CD8-positive, alpha-beta memory T cell (primary cell): ENCODE measurements around the gene PBX3. TPM values are rescaled to one million over a fixed set of nuclear protein-coding genes. Genes with fewer than 3 reads are reported as not detected.

ENCODE experiments used
- CTCF ChIA-PET: fragments of 350-600 bp; sonication (Branson Sonifier 250); formaldehyde crosslinking; loops from one replicate; lab custom pipeline; 2021; ENCODE audit warnings: antibody characterized with exemption; lab: Charles Lee
- POLR2A ChIA-PET: fragments of 350-600 bp; sonication (Branson Sonifier 250); formaldehyde crosslinking; loops from one replicate; lab custom pipeline; 2021; ENCODE audit warnings: antibody characterized with exemption; lab: Charles Lee
- DNase-seq, 5 donors: peaks; one replicate each; pipeline versions ENCODE4 v3.0.0 to v3.0.0-alpha.2; 2020 to 2022; ENCODE audit warnings: mixed read lengths in 1 of 5
- H3K27ac ChIP-seq: one replicate; pipeline ENCODE4 v1.7.0; 2013; ENCODE audit warnings: low read depth, mild to moderate bottlenecking, low read length, moderate library complexity
- H3K27me3 ChIP-seq: 2 replicates; pipeline ENCODE4 v1.7.0; 2013; ENCODE audit warnings: low read length, mild to moderate bottlenecking; ENCODE audit not compliant: insufficient read depth, poor library complexity, severe bottlenecking
- H3K36me3 ChIP-seq: 2 replicates; pipeline ENCODE4 v1.7.0; 2013; ENCODE audit warnings: mild to moderate bottlenecking, low read length, moderate library complexity; ENCODE audit not compliant: insufficient read depth
- H3K4me1 ChIP-seq: 2 replicates; pipeline ENCODE4 v1.7.0; 2013; ENCODE audit warnings: mild to moderate bottlenecking, low read length, moderate library complexity; ENCODE audit not compliant: insufficient read depth
- H3K4me3 ChIP-seq: 2 replicates; pipeline ENCODE4 v1.7.0; 2013; ENCODE audit warnings: mild to moderate bottlenecking, low read length
- H3K9me3 ChIP-seq: 2 replicates; pipeline ENCODE4 v1.7.0; 2013; ENCODE audit warnings: mild to moderate bottlenecking, low read length
- H3K27ac Mint-ChIP-seq, 8 donors: one replicate each; pipeline ENCODE4 v1.8.0; 2020 to 2021; ENCODE audit warnings: mixed read lengths in 8 of 8, mild to moderate bottlenecking in 6 of 8, inconsistent platforms in 3 of 8, moderate library complexity in 3 of 8
- H3K27me3 Mint-ChIP-seq, 2 donors: one replicate each; pipeline ENCODE4 v1.8.0; 2020 to 2021; ENCODE audit warnings: mixed read lengths in 2 of 2, mild to moderate bottlenecking in 1 of 2, moderate library complexity in 1 of 2
- H3K36me3 Mint-ChIP-seq, 3 donors: one replicate each; pipeline ENCODE4 v1.8.0; 2020 to 2021; ENCODE audit warnings: mixed read lengths in 3 of 3, inconsistent platforms in 1 of 3, mild to moderate bottlenecking in 1 of 3
- H3K4me1 Mint-ChIP-seq, 3 donors: one replicate each; pipeline ENCODE4 v1.8.0; 2020 to 2021; ENCODE audit warnings: mixed read lengths in 3 of 3, inconsistent platforms in 1 of 3, mild to moderate bottlenecking in 1 of 3
- H3K4me3 Mint-ChIP-seq, 7 donors: one replicate each; pipeline ENCODE4 v1.8.0; 2020 to 2021; ENCODE audit warnings: mixed read lengths in 7 of 7, mild to moderate bottlenecking in 6 of 7, moderate library complexity in 4 of 7, inconsistent platforms in 2 of 7
- H3K9me3 Mint-ChIP-seq, 5 donors: one replicate each; pipeline ENCODE4 v1.8.0; 2020 to 2022; ENCODE audit warnings: mixed read lengths in 5 of 5, mild to moderate bottlenecking in 3 of 5, moderate library complexity in 2 of 5, inconsistent platforms in 1 of 5
- polyA plus RNA-seq: library from polyadenylated mRNA; unstranded; fragments of 300-500 nt; fragmentation: Illumina TruSeq; gene quantifications from one replicate; pipeline ENCODE4 v1.2.3, GENCODE V29; 2021
- total RNA-seq, 2 experiments: library from RNA; stranded (reverse); gene quantifications; one replicate each; pipeline ENCODE4 v1.2.3, GENCODE V29; 2021

Gene PBX3
- total and polyA plus RNA-seq, 3 experiments from 2014 or later: 4.6 to 13.4 (median 12.8) TPM

DNA sequence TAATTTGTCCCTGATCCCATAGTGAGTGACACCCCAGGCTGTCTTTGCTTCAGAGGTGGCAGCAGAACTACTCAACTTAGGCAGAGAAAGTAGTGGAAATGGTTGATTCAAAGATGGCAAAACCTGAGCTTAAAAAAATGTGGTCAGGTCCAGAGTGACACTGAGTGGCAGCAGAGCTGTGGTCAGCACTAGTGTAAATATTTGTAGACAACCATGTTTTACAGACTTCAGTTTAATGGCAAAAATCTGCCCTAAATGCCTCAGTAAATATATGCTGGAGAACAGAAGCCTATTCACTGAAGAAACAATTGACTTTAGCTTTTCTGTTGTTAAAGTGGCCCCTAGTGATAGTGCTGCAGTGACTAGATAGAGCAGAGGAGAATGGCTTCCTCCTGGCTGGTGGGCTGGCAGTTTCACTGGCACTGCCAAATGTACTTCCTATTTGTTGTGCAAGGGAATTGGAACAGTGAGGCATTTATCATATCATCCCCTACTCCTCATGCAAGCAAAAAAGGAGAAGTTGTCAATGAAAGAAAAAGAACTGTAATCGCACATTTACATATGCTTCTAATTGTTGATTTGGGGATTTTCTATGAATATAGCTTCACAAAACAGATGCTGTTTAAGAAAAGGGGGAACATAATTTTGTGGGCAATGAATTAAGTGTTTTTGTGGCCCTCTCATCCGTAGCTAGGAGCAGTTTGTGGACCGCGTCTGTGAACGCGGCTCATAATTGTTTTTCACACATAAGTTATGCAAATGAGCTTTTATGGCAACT, 12.0 kb downstream of the PBX3 start:
- Mint-ChIP-seq H3K36me3 (peaks cover 0 to under 1% (median 0%) of the 10 kb centered on the region in 3 donors), H3K9me3 (no peaks in the 10 kb centered on the region), H3K4me1 (peaks cover 7 to 18% (median 9%) of the 10 kb centered on the region in 3 donors), H3K27me3 (no peaks in the 10 kb centered on the region), H3K27ac (no peak overlapping the region), H3K4me3 (peak overlapping the region in 4 of 7 donors; percentile 19 to 42 (median 30))
- no peaks in the 10 kb centered on the region for H3K36me3 ChIP-seq
- H3K9me3 ChIP-seq: no peaks in the 10 kb centered on the region
- no peak overlapping the region for H3K4me3 ChIP-seq
- ChIA-PET POLR2A (interaction anchor here (0.8 kb wide), 1 partner anchor 9 kb away, joined by 3 read pairs; no protein-coding TSS in a partner anchor), CTCF (no interaction called here)
- H3K27ac ChIP-seq: no peak overlapping the region
- no peaks in the 10 kb centered on the region for H3K4me1 ChIP-seq
- DNase-seq: no peak
- H3K27me3 ChIP-seq: no peaks in the 10 kb centered on the region

DNA sequence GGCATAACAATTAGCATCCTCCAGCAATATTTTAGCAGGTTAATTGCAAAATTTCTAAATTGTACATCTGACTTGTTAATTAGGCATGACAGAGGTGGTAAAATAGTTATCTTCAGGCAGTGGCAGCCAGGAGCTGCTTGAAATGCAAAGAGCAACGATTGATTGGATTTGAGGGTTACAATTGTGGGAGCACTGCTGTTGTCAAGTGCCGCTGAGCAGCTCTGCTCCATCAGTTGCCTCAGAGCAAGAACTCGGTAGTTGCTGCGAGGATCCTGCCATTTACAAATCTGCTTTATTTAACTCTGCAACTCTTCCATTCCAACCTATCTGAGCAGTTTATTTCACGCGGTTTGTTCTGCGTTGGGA, 12.6 kb downstream of the PBX3 start:
- Histone ChIP-seq H3K36me3 (no peaks in the 10 kb centered on the region), H3K4me1 (no peaks in the 10 kb centered on the region), H3K9me3 (no peaks in the 10 kb centered on the region), H3K4me3 (no peak overlapping the region), H3K27ac (no peak overlapping the region), H3K27me3 (no peaks in the 10 kb centered on the region)
- no peak overlapping the region for H3K27ac Mint-ChIP-seq
- no peaks in the 10 kb centered on the region for H3K27me3 Mint-ChIP-seq
- CTCF ChIA-PET: no interaction called here
- no peak for DNase-seq
- POLR2A ChIA-PET: interaction anchor here (0.8 kb wide), 1 partner anchor 9 kb away, joined by 3 read pairs; no protein-coding TSS in a partner anchor
- no peaks in the 10 kb centered on the region for H3K36me3 Mint-ChIP-seq
- H3K4me3 Mint-ChIP-seq: peak overlapping the region in 3 of 7 donors; percentile 14 to 42 (median 19)
- H3K9me3 Mint-ChIP-seq: no peaks in the 10 kb centered on the region
- peaks cover 7 to 18% (median 9%) of the 10 kb centered on the region in 3 donors for H3K4me1 Mint-ChIP-seq

DNA sequence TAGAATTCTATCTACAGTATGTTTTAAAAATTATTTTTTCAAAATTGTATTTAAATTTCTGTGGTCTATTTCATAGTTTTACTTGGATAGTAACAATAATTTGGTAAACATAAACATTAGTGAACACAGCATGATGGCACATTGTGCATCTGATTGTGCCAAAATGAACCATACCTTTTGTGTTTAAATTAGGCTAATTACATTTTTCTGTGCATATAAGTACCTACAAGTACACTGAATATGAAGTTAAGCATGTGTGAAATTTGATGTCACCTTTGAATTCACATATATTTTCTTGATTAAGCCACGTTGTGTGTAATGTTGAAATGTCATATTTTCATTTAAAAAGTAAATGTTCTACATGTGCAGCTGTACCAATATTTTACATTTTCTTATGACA, 13.4 kb downstream of the PBX3 start:
- Histone ChIP-seq H3K36me3 (no peaks in the 10 kb centered on the region), H3K4me3 (no peak overlapping the region), H3K27me3 (no peaks in the 10 kb centered on the region), H3K27ac (no peak overlapping the region), H3K4me1 (no peaks in the 10 kb centered on the region), H3K9me3 (no peaks in the 10 kb centered on the region)
- Mint-ChIP-seq H3K27me3 (no peaks in the 10 kb centered on the region), H3K4me3 (no peak overlapping the region), H3K9me3 (no peaks in the 10 kb centered on the region), H3K36me3 (no peaks in the 10 kb centered on the region), H3K4me1 (peaks cover 7 to 18% (median 9%) of the 10 kb centered on the region in 3 donors), H3K27ac (no peak overlapping the region)
- no peak for DNase-seq
- CTCF ChIA-PET: no interaction called here
- POLR2A ChIA-PET: no interaction called here

DNA sequence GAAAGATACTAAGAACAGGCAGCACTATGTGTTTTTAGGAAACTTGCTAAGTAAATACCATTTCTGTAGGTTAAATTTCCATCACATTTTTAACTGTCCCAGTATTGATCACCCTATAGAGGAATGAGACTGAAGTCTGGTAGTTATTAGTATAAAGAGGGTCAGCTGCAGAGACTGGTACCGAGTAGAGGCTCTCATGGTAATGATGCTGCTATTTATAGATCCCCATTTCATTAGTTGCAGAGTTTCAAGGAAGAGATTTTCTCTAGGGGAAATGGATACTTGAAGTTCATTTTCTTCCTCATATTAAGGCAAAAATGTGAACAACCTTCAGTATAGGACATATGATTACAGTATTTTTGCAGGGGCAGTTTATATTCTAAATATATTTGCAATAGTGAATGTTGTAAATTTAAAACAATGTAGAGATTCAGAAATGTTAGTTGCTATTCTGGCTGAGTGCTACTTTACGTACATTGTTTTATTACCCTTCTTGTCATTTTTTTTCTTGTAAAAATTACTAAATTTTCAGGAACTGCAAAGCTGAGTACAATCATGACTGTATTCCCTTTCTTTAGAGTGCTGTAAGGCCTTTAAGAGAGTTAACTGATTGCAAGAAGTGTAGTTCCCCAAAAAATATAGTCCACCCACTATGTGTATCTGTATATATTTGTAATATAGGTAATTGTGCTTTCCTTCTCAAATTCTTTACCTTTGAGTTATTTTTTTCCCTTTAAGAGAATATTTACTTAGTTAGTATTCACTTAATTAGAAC, 14.7 kb downstream of the PBX3 start:
- Histone ChIP-seq H3K36me3 (no peaks in the 10 kb centered on the region), H3K27me3 (no peaks in the 10 kb centered on the region), H3K4me1 (no peaks in the 10 kb centered on the region), H3K27ac (no peak overlapping the region), H3K4me3 (no peak overlapping the region), H3K9me3 (no peaks in the 10 kb centered on the region)
- no peaks in the 10 kb centered on the region for H3K36me3 Mint-ChIP-seq
- DNase-seq: no peak
- H3K27ac Mint-ChIP-seq: no peak overlapping the region
- CTCF ChIA-PET: no interaction called here
- peaks cover 7 to 18% (median 9%) of the 10 kb centered on the region in 3 donors for H3K4me1 Mint-ChIP-seq
- no peaks in the 10 kb centered on the region for H3K27me3 Mint-ChIP-seq
- H3K9me3 Mint-ChIP-seq: no peaks in the 10 kb centered on the region
- POLR2A ChIA-PET: no interaction called here
- no peak overlapping the region for H3K4me3 Mint-ChIP-seq

DNA sequence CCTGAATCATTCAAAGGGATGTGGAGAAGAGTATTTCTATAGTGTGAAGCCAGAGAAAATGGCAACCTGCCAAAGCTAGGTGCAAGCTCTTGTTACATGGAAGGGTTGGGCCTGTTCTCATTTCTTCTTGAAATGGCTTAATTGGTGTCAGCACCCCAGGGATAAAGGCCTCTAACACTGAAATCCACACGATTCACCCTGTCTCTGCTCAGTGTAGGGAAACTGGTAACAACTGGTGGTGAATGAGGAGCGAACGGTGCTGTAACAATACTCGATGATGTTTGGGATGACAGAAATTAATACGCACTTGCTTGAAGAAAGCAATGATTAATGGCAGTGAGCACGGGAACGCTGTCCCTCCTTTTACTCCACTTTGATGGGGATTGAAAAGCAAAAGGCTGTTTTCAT, 16.2 kb downstream of the PBX3 start:
- Mint-ChIP-seq H3K27me3 (no peaks in the 10 kb centered on the region), H3K9me3 (no peaks in the 10 kb centered on the region), H3K4me1 (peaks cover 7 to 16% (median 14%) of the 10 kb centered on the region in 3 donors), H3K4me3 (no peak overlapping the region), H3K36me3 (no peaks in the 10 kb centered on the region), H3K27ac (no peak overlapping the region)
- ChIA-PET CTCF (no interaction called here), POLR2A (no interaction called here)
- no peak overlapping the region for H3K27ac ChIP-seq
- H3K4me3 ChIP-seq: no peak overlapping the region
- no peaks in the 10 kb centered on the region for H3K9me3 ChIP-seq
- no peak for DNase-seq
- H3K36me3 ChIP-seq: no peaks in the 10 kb centered on the region
- H3K27me3 ChIP-seq: no peaks in the 10 kb centered on the region
- H3K4me1 ChIP-seq: no peaks in the 10 kb centered on the region

DNA sequence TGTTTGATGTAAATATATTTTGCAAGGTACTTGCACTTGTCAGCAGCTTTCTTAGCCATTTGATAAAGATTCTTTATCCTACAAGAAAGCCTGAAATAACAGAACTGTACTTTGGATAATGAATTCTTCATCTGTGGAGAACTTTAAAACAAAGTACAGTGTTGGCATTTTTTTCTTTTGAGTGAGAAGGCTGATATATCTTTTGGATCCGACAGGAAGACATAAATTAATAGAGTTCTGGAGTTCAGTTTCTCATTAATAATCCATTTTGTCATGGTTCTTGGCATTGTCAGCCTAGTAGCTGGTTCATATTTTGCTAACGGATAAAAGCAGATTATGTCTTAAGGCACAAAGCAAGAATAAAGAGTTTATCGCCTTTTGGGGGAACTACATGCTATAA, 17.0 kb downstream of the PBX3 start:
- no peaks in the 10 kb centered on the region for H3K9me3 ChIP-seq
- H3K4me1 ChIP-seq: no peaks in the 10 kb centered on the region
- Mint-ChIP-seq H3K36me3 (no peaks in the 10 kb centered on the region), H3K27ac (no peak overlapping the region), H3K9me3 (no peaks in the 10 kb centered on the region), H3K27me3 (no peaks in the 10 kb centered on the region), H3K4me1 (peaks cover 5 to 15% (median 12%) of the 10 kb centered on the region in 3 donors), H3K4me3 (no peak overlapping the region)
- H3K4me3 ChIP-seq: no peak overlapping the region
- DNase-seq: no peak
- POLR2A ChIA-PET: no interaction called here
- CTCF ChIA-PET: no interaction called here
- no peaks in the 10 kb centered on the region for H3K27me3 ChIP-seq
- no peak overlapping the region for H3K27ac ChIP-seq
- no peaks in the 10 kb centered on the region for H3K36me3 ChIP-seq

DNA sequence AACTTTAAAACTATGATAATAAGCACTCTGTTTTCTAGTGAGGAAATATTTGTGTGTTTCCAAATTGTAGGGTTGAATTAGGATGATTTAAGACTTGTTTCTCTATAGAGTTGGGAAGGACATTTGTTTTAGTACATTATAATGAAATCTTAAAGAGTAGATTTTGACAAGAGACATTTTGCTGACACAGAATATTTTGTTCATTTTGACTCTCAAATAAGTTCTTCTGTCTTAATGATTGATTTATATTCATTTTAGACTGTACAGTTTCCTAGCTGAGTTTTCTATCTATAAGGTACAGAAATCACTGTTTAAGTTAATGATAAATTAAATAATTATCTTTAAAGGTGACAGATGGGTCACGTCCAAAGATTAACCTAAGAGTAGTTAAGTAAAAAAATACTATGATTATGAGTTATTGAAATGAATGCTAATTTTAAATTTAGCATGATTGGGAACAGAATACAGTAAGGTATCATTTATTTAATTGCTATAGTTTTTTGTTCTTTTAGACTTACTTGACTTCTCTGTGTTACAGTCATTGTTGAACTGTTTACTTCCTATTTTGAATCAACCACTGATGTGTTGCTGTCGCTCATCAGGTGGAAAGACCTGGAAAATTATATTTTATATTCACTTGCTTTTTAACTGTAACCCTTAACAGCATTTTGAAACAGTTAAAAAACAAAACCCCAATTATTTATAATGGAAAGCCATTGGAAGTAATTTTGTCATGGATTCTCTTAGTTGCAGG, 19.5 kb downstream of the PBX3 start:
- H3K9me3 ChIP-seq: no peaks in the 10 kb centered on the region
- Mint-ChIP-seq H3K9me3 (no peaks in the 10 kb centered on the region), H3K4me3 (no peak overlapping the region), H3K27ac (no peak overlapping the region), H3K4me1 (peaks cover 1 to 8% (median 7%) of the 10 kb centered on the region in 3 donors), H3K36me3 (no peaks in the 10 kb centered on the region), H3K27me3 (no peaks in the 10 kb centered on the region)
- H3K4me3 ChIP-seq: no peak overlapping the region
- ChIA-PET POLR2A (no interaction called here), CTCF (no interaction called here)
- no peak overlapping the region for H3K27ac ChIP-seq
- no peaks in the 10 kb centered on the region for H3K4me1 ChIP-seq
- H3K27me3 ChIP-seq: no peaks in the 10 kb centered on the region
- no peaks in the 10 kb centered on the region for H3K36me3 ChIP-seq
- no peak for DNase-seq

DNA sequence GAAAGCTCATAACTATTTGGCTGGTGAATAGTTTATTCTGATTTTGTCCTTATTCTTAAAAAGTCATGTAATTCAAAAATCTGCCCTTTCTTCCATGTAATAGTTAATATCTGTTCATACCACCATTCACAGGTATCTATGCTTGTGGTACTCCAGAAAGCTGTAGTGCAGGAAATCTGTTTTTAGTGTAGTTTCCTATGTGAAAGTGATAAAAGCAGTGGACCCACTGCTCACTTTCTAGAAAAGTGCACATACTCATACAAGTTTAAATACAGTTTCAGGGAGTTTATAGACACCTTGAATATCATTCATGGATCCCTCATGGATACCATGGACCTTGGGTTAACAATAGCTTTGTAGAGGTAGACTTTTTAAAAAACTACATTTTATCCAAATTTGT, 20.2 kb downstream of the PBX3 start:
- H3K9me3 ChIP-seq: no peaks in the 10 kb centered on the region
- no peaks in the 10 kb centered on the region for H3K27me3 ChIP-seq
- no peaks in the 10 kb centered on the region for H3K36me3 ChIP-seq
- CTCF ChIA-PET: no interaction called here
- POLR2A ChIA-PET: no interaction called here
- peaks cover 0 to 8% (median 7%) of the 10 kb centered on the region in 3 donors for H3K4me1 Mint-ChIP-seq
- no peak for DNase-seq
- no peaks in the 10 kb centered on the region for H3K4me1 ChIP-seq
- H3K9me3 Mint-ChIP-seq: no peaks in the 10 kb centered on the region
- no peak overlapping the region for H3K4me3 ChIP-seq
- H3K27me3 Mint-ChIP-seq: no peaks in the 10 kb centered on the region
- no peaks in the 10 kb centered on the region for H3K36me3 Mint-ChIP-seq
- no peak overlapping the region for H3K27ac Mint-ChIP-seq
- H3K4me3 Mint-ChIP-seq: no peak overlapping the region
- H3K27ac ChIP-seq: no peak overlapping the region
